ENCODE measurements around the gene CDH7.
A peak's percentile ranks its signal among the peaks of the same experiment; 100 is the strongest.

CDH7 gene, protein sequence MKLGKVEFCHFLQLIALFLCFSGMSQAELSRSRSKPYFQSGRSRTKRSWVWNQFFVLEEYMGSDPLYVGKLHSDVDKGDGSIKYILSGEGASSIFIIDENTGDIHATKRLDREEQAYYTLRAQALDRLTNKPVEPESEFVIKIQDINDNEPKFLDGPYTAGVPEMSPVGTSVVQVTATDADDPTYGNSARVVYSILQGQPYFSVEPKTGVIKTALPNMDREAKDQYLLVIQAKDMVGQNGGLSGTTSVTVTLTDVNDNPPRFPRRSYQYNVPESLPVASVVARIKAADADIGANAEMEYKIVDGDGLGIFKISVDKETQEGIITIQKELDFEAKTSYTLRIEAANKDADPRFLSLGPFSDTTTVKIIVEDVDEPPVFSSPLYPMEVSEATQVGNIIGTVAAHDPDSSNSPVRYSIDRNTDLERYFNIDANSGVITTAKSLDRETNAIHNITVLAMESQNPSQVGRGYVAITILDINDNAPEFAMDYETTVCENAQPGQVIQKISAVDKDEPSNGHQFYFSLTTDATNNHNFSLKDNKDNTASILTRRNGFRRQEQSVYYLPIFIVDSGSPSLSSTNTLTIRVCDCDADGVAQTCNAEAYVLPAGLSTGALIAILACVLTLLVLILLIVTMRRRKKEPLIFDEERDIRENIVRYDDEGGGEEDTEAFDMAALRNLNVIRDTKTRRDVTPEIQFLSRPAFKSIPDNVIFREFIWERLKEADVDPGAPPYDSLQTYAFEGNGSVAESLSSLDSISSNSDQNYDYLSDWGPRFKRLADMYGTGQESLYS

DNA sequence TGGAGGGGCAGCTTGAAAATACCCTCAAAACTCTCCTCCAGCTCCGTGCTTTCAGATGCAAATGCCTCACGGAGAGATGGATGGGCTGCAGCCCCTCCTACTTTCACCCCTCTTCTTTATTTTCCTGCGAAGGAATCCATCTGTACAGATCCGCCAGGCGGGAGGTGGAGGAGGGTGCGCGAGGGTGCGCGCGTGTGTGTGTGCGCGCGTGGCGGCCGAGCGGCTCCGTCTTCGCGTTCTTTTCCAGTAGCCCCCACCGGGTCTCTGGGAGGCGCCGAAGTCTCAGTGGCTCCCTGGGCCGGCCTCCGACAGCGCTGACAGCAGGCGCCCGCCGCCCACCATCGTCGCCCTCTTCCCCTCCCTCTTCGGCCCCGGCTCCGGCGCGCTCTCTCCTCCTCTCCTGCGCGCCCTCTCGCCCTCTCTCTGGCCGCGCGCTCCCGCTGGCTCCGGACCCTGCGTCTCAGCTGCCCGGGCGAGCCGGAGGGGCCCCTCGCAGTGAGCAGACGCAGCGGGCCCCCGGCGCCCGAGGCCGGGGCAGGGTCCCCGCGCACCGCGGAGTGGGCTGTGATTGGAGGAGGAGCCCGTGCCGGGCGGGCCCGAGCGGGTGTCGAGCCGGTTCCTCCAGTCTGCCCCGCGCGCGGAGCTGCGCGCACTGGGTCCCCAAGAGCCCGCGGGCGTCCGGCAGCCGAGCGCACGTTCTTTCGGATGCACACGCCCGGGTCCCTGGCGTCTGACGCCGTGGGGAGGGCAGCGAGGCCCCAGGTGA is at the start of gene CDH7:
Gene CDH7, plus strand, starts transcription at position 624 of the 766 bp plus-strand sequence. CDS start 11,831 bp downstream, outside the sequence.
- peak; percentile 67 for DNase-seq

DNA sequence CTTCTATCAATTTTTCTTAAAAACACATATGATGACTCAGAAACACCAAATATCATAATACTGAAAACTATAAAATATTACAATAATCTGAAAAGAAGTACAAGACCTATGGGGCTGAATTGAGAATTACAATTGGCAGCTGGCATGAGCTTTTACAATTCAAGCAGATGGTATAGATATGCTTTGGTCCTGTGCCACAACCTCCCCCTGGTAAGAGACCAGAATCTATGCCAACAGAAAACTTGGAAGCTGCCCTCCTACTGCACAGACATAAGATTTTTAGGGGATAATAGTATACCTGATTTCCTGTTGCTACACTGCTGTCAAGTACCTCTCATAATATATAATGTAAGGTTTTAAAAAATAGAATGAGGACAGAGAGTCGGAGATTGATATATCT is 46.8 kb upstream of the CDH7 start:
- no peak for DNase-seq

DNA sequence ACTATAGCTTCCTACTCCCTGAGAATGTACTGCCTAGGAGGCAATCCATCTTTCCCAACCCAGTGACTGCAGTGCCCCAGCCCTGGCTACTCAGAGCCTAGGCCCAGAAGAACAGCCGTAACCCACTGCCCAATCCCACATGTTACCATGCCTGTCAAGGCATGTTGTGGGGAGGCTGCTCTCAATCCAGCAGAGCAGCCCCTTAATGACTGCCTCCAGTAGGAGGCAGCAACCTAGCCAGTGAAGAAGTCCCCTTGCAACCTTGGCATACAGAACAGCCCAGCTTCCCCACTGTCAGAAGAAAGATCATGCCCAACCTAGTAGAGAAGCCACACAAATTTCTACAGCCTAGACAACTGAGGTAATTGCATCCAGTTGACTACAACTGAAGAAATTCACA is 44.2 kb upstream of the CDH7 start:
- DNase-seq, result no peak

DNA sequence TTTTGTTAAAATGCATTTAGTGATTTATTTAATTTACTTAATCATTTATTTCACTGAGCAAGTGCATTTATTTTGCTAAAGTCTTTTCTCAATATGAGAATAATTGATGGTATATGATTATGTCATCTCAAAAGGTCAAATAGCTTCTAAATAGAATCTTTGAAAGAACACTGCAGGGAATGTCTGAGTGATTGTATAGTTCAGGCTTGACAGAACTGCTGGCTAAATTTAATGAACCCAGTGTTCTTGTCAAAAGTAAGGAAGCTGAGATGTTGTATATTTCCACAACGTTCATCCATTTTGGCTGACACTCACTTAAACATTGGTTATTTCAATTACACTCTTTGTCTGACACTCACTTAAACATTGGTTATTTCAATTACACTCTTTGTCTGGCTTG is 39.3 kb upstream of the CDH7 start:
- DNase-seq, result no peak

DNA sequence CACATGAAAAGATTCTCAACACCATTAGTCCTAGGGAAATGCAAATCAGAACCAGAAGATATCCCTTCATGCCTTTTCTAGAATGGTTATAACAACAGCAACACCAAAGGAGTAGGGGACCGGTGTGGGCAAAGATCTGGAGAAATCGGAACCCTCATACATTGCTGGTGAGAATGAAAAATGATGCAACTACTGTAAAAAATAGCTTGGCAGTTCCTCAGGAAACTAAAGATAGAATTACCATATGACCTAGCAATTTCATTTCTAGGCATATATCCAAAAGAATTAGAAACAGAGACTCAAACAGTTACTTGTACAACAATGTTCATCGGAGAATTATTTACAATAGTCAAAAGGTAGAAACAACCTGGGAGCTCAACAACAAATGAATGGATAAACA is 29.2 kb upstream of the CDH7 start:
- DNase-seq, result no peak

DNA sequence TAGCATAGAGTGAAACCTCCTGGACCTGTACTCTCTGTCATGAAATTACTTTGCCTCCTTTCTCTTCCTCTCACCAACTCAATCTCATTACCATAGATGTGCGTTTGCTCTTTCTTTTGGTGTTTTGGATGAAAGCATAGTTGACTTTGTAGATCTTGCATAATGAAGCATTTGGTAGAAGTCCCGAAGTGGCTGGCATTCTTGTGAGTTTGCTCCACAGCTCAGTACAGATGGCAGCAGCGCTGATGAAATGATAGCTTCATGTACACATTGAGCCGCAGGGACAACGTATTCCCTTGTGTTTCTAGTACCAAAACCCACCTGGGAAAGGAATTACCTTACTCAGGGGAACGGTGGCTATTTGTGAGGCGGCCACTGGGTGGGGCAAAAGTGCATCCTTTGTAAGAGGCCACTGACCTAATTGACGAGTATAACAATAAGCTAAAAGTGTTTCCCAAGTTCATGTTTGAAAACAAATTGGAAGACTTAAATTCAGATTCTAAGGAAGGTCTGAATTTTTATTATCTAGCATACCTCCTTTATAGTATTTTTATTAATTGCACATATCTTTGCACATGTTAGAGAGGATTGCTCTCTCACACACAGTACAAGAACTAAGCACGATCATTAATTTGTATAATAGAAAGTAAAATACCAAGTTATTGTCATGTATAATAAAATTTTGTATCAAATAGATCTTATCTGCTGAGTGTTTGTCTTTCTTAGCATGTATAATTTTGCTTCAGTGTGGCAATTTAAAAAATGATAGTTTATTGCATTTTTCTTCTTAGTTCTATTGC is 25.4 kb upstream of the CDH7 start:
- DNase-seq, result peak; percentile 67

DNA sequence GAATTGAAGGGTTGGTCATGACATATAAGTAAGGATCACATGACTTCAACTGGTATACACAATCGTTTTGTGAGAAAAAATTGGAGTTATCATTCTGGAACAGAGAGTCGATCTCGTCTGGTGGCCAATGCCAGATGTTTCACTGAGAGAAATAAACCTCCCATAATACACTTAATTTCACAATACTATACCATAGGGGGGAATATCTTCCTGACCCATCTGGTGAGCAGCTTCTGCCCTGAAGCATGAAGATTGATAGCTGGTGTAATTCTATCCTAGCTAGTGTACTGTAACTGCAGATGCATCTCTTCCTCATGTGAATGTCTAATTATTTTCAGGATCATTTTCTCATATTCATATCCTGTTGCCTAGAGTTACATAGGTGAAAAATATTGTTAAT is 15.7 kb upstream of the CDH7 start:
- DNase-seq, result peak; percentile 79

DNA sequence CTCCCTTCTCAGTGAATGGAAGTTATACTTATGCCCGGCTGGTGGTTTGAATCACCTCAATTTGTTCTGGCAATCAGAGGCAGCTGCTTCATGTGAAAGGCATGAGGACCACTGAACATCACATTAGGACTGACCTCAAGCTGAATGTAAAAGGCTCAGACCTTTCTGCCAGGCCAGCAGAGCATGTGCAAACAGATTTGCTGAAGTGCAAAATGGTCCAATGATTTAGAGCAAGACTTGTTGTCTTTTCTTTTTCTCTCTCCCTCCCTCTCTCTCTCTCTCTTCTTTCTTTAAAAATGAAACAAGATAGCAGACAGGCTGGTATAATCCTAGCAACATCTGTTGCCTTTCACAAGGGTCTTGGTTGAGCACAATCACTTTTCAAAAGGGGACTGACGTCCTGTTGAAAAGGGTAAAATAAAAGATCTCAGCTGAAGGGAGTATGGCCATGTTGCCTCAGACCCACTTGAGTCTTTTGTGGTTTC is 13.3 kb upstream of the CDH7 start:
- DNase-seq, result peak; percentile 81

DNA sequence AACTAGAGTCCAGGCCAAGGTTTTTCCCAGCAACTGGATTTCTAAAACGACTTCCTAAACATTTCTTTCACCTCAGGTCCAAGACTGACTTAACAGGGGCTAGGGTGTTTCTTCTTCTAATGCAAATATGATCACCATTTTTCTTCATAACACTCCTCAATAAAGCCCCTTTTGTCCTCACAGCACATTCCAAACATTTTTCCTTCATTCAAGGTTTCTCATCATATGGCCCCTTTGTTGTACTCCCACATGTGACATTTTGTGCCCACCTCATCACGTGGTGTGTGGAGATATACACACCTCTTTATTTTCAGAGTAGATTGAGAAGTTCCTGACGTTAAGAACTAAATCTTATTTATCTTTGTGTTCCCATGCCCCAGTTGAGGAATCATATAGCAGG is 3.9 kb upstream of the CDH7 start:
- DNase-seq, result no peak

DNA sequence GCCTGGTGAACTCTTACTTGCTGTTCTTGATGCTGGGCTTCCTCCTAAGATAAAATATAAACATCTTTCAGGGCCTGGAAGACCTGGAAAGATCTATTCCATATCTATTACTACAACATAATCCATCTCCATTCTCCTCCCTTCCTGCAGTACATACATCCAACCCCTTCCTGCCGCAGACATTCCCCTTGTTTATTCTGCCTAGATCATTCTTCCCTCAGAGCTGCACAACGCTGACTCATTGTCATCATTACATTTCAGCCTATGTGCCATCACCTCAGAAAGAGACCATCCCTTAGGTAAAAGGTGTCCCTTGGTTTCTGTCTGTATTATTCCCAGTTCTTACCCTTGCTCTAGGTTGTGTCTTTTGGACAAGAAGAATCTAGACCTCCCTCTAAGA is 2.5 kb upstream of the CDH7 start:
- no peak for DNase-seq

DNA sequence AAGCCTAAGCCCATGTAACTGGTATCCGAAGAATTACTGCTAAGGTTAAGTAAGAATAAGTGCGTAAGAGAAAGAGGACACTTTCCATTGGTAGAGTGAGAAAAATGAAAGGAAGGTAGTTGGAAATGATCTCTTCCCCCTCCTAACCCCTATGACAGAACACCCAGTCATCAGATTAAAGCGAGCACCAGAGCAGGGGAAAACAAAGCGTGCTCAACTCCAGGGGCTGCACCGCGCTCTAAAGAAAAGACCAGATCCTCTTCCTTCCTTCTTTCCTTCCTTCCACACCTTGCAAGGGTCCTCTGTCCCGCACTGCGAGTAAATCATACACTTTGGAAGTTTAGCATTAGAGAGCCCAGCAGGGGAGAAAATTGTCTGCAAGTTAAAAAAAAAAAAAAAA is 971 bp upstream of the CDH7 start:
- peak; percentile 28 for DNase-seq

DNA sequence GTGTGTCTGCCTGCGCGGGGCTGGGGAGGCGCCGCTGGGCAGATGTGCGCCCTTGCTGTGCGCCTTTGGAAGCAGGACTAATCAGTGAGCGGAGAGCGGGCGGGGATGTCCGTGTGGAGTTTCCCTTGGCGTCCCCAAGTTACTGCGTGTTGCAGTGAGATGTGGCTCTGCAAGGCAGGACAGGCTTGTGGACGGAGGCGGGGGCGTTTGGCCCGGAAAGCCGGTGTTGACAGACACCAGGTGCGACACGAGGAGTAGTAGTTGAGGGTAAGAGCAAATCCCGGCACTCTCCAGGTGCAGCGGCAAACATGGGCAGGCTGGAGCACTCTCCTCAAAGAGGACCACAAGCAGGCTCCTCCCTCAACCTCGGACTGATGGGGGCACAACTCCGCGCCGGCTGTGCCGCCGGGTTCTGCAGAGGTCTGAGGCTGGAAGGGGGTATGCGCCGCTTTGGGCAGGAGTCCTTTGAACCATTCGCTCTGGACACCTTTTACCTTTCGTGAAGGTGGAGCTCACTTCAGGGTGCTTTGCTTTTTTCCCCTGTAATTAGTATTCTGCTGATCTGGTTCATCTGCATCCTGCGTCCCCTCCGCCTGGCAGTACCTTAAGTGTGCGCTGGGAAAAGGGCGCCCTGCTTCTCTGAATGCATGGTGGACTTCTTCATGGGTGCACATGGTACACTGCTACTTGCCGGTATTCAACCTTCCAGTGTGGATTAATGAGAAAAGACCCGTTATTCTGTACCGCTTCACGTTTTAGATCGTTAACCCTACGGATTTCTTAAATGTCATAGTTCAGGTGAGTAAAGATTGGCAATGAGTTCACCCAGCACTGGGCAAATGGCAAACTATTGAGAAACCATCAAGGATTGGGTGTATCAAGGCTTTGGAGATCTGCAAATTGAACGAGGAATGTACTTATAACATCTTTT is 608 bp downstream of the CDH7 start:
- peak; percentile 48 for DNase-seq

DNA sequence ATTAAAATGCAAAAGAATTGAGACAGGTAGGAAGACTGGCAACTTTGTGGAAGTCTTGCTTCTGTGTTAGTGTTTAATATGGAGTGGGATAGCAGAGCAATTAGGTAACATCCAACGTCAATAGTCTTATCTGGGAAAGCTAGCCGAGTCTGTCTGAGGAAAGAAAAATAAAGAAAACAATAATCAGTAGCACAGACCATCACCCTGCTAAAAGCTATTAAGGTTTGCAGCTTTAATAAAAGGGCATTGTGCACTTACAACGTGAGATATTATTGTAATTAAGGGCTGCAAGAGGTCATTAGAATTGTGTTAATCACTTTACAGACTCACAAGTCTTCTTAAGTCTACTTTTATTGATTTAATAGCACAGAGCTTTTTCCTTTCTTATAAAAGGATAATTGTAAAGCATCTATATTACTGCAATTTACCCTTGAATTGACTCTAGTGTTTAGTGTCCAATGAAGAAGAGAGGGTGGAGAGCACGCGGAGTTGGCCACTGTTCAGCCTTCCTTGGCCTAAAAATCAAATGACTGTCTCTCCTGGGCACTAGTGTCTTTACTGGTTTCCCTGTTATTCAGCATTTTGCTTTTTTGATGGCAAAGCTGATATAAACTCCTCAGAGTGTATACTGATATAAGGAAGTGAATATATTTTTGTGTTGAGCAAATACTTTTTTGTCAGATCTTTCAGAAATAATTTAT is 2.0 kb downstream of the CDH7 start:
- DNase-seq, result no peak

DNA sequence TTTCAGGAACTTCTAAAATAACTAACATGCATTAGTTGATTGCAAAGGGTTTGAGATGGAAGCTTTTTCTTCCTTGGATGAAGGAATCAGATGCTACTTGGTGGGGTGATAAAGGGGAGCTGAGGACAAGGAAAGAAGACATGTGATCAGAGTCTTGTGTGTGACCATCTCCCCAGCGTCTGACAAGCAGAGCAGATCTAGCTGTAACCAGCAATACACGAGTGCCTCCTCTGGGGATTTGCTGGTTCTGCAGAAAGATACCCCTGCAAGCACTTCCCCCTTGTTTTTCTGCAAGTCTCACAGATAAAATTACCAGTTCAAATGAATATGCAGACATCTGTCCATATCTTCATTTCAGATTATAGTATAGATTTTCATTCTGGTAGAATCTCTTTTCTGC is 2.7 kb downstream of the CDH7 start:
- DNase-seq, result peak; percentile 83

DNA sequence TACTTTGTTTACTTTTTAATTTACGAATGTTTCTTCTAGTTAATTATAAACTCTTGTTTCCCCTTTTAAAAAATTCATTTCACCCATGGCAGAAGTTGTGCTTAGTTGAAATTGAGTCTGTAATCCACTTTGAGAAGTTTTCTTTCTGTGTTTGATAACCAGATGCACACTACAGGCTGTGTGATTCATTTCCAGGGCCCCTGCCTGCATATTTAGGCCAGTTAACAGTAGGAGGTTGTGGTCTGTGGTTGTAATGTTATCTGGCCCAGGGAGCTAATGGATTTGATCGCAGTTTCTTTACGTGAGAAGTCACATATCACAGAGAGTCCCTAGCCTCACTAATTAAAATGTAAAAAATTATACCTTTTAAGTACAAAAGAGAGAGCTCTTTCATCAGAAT is 3.3 kb downstream of the CDH7 start:
- DNase-seq, result no peak

DNA sequence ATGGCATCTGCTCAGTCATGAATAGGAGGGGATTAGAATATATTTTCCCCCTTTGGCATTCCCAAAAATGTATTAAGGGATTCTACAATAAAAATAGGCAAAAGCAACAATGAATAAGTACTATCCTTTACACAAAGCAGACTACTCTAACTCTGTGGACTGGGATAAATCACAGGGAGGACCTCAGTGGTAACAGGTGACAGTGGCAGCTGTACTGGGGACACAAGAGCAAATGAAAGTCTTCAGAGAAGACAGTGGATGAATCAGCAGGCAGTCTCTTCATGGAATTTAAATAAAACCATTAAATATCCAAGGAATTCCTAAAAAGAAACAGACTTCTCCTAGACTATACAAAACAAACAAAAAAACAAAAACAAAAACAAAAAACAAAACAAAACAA is 4.8 kb downstream of the CDH7 start:
- DNase-seq, result no peak

DNA sequence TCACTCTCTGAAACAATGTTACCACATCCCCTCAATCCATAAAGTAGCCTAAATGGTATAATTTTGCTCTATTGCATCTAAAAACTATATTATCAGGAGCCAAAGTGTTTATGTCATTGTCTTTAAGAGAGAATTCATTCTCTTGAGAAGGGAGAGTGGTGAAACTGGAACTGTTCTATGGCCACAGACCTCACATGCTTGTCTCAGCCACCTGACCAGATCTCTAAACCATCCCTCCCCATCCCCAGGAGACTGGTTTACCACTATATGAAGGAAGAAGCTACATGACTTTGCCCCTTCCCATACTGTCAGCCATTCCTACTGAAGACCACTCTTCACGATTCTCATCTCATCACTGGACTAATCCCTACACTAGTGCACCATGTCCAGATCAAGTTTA is 9.6 kb downstream of the CDH7 start:
- DNase-seq, result no peak

DNA sequence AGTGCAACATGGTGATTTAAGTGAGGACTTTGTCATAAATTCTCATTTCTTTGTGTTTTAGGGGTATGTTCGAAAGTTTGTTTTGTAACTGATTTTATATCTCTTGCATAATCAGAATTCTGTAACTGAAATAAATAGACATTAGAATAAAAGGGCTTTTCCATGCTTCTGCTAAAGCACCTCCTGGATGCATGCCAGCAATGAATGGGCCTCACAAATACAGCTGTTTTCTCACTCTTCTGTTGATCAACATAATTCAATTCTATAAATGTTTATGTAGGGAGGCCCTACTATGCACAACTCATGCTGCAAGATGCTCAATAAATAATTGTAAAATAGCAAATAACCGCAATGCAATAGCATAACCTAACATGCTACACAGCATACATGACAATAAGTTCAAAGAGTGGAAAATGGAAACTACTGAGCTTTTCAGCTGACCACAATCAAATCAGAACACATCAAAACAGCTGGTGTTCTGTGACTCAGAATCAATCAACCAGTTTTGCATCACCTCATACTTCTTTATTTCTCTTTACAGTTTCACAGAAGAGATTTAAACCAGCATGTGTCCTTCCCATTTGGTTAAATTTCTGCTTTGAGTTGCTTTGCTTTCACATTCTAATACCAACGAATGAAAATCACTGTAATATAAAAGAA is 11.0 kb downstream of the CDH7 start:
- no peak for DNase-seq

DNA sequence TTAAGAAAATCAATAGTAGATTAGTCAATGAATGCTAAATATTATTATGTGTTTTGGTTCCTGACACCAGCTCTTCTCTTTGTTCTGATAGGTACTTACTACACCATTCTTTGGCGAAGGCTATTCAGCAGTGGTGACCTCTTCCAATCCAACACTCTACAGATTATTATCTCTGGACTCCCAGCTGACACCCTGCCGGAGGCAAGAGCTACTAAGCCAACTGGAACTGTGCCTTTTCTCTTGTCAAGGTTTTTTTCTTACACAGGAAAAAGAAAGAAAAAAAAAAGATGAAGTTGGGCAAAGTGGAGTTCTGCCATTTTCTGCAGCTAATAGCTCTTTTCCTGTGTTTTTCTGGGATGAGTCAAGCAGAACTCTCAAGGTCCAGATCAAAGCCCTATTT is 11.7 kb downstream of the CDH7 start:
- no peak for DNase-seq

DNA sequence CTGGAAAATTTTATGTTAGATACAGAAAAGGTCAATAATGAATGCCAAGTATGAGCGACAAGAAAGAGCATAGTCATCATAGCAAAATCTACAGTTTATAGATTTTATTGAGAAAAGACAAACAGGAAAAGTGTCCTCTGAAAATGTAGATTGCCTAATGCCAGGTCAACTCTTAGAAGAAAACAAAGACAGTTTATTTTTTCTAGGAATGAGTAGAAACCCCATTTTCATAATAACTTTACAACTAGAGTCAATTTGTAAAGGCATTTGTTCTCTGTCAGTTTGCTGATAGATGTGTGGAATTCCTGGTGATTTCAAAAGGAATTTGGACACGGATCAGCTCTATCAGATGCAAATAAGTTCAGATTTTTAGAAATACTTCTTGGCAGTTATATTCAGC is 16.6 kb downstream of the CDH7 start:
- DNase-seq, result no peak

All from NCI-H82 (cell line).